ENCODE results near the gene PLEKHG7. TPM values are rescaled to one million over a fixed set of nuclear protein-coding genes. Genes with fewer than 3 reads are reported as not detected.

PLEKHG7 gene
- total RNA-seq, 1 experiment from 2014 or later, result not detected

GRCh38 chr12:92779902-92780301 is 77.1 kb downstream of the PLEKHG7 start:
- H3K9me3 ChIP-seq (ENCODE audit: low read length), result no peaks in the 10 kb centered on the region
- no peak overlapping the region for H3K4me2 ChIP-seq (ENCODE audit: low read length)
- no TSS peak for BruUV-seq (replicated peaks)
- H2AFZ ChIP-seq (ENCODE audit: low read length), result no peak overlapping the region
- no peaks in the 10 kb centered on the region for H3K79me2 ChIP-seq (ENCODE audit: low read length)
- intact Hi-C loops (cut with micrococcal nuclease), result loop anchor here (10.0 kb wide), 1 partner anchor 355 kb away; no protein-coding TSS in a partner anchor
- ChIA-PET CTCF (no interaction called here), POLR2A (ENCODE audit: unreplicated experiment) (no interaction called here)
- TF ChIP-seq CTCF (conservative IDR thresholded peaks at IDR 0.05; ENCODE audit: low read depth, low read length), result no peak
- TF ChIP-seq EZH2phosphoT487 (IDR thresholded peaks at IDR 0.05; ENCODE audit: borderline replicate concordance, low read length), result no peak
- no peak for TF ChIP-seq EZH2 (IDR thresholded peaks at IDR 0.05; ENCODE audit: low read length, unreplicated experiment)
- peaks cover 21% of the 10 kb centered on the region; the same call in 1 of the 2 replicates for H3K36me3 ChIP-seq (ENCODE audit: low read depth, low read length)
- no peaks in the 10 kb centered on the region for H3K4me1 ChIP-seq (ENCODE audit: insufficient read depth, low read length)
- H3K9me2 ChIP-seq (replicated peaks; ENCODE audit: low read length), result no peaks in the 10 kb centered on the region
- H3K27ac ChIP-seq (ENCODE audit: low read length), result no peak overlapping the region
- no peak overlapping the region for H3K9ac ChIP-seq (ENCODE audit: low read length)
- H3K27me3 ChIP-seq (ENCODE audit: low read length), result no peaks in the 10 kb centered on the region
- ATAC-seq, result no peak
- DNase-seq, result no peak
- no peaks in the 10 kb centered on the region for H4K20me1 ChIP-seq (ENCODE audit: low read length)
- H3K4me3 ChIP-seq (ENCODE audit: low read length), result no peak overlapping the region
- no peaks in the 10 kb centered on the region for H3F3A ChIP-seq (ENCODE audit: low read length, unreplicated experiment)

GRCh38 chr12:92784356-92784755 is 81.6 kb downstream of the PLEKHG7 start:
- ATAC-seq (no peak), DNase-seq (no peak)
- no peaks in the 10 kb centered on the region for H4K20me1 ChIP-seq (ENCODE audit: low read length)
- TF ChIP-seq EZH2phosphoT487 (IDR thresholded peaks at IDR 0.05; ENCODE audit: borderline replicate concordance, low read length), result no peak
- TF ChIP-seq CTCF (conservative IDR thresholded peaks at IDR 0.05; ENCODE audit: low read depth, low read length), result no peak
- TF ChIP-seq EZH2 (IDR thresholded peaks at IDR 0.05; ENCODE audit: low read length, unreplicated experiment), result no peak
- no peak overlapping the region for H3K4me3 ChIP-seq (ENCODE audit: low read length)
- POLR2A ChIA-PET (ENCODE audit: unreplicated experiment), result no interaction called here
- H3K4me1 ChIP-seq (ENCODE audit: insufficient read depth, low read length), result no peaks in the 10 kb centered on the region
- H3K9me2 ChIP-seq (replicated peaks; ENCODE audit: low read length), result no peaks in the 10 kb centered on the region
- H3K9me3 ChIP-seq (ENCODE audit: low read length), result no peaks in the 10 kb centered on the region
- H3K27ac ChIP-seq (ENCODE audit: low read length), result no peak overlapping the region
- intact Hi-C loops (cut with micrococcal nuclease), result loop anchor here (2.0 to 10.0 kb wide), 2 partner anchors 350 to 612 kb away; no protein-coding TSS in a partner anchor
- no peak overlapping the region for H2AFZ ChIP-seq (ENCODE audit: low read length)
- no TSS peak for BruUV-seq (replicated peaks)
- H3K36me3 ChIP-seq (ENCODE audit: low read depth, low read length), result peaks cover 11% of the 10 kb centered on the region
- H3K79me2 ChIP-seq (ENCODE audit: low read length), result no peaks in the 10 kb centered on the region
- H3K4me2 ChIP-seq (ENCODE audit: low read length), result no peak overlapping the region
- H3F3A ChIP-seq (ENCODE audit: low read length, unreplicated experiment), result no peaks in the 10 kb centered on the region
- no peak overlapping the region for H3K9ac ChIP-seq (ENCODE audit: low read length)
- CTCF ChIA-PET, result interaction anchor here (0.7 to 0.9 kb wide), 2 partner anchors 158 to 203 kb away, joined by 5 to 10 read pairs; no protein-coding TSS in a partner anchor
- H3K27me3 ChIP-seq (ENCODE audit: low read length), result no peaks in the 10 kb centered on the region

- POLR2A ChIA-PET (ENCODE audit: unreplicated experiment), result interaction anchor here (0.7 kb wide), 1 partner anchor 15 kb away, joined by 6 read pairs; no protein-coding TSS in a partner anchor
Observed at GRCh38 chr12:92784797-92785562, 82.2 kb downstream of the PLEKHG7 start.

More at GRCh38 chr12:92784797-92785562, 82.2 kb downstream of the PLEKHG7 start:
- H3K9ac ChIP-seq (ENCODE audit: low read length), result no peak overlapping the region
- no peaks in the 10 kb centered on the region for H3K9me2 ChIP-seq (replicated peaks; ENCODE audit: low read length)
- peak; percentile 90 for DNase-seq
- no peaks in the 10 kb centered on the region for H3K27me3 ChIP-seq (ENCODE audit: low read length)
- no peak overlapping the region for H3K4me3 ChIP-seq (ENCODE audit: low read length)
- H3F3A ChIP-seq (ENCODE audit: low read length, unreplicated experiment), result no peaks in the 10 kb centered on the region
- no TSS peak for BruUV-seq (replicated peaks)
- no peak overlapping the region for H3K27ac ChIP-seq (ENCODE audit: low read length)
- intact Hi-C loops (cut with micrococcal nuclease), result loop anchor here (1.0 to 10.0 kb wide), 7 partner anchors 47 to 634 kb away; partner anchors contain the start of gene EEA1
- peak; percentile 99 for ATAC-seq
- H3K79me2 ChIP-seq (ENCODE audit: low read length), result no peaks in the 10 kb centered on the region
- H2AFZ ChIP-seq (ENCODE audit: low read length), result no peak overlapping the region
- H3K4me2 ChIP-seq (ENCODE audit: low read length), result no peak overlapping the region
- TF ChIP-seq EZH2phosphoT487 (IDR thresholded peaks at IDR 0.05; ENCODE audit: borderline replicate concordance, low read length) (no peak), EZH2 (IDR thresholded peaks at IDR 0.05; ENCODE audit: low read length, unreplicated experiment) (no peak), CTCF (conservative IDR thresholded peaks at IDR 0.05; ENCODE audit: low read depth, low read length) (peak; percentile 78)
- no peaks in the 10 kb centered on the region for H4K20me1 ChIP-seq (ENCODE audit: low read length)
- H3K4me1 ChIP-seq (ENCODE audit: insufficient read depth, low read length), result no peaks in the 10 kb centered on the region
- H3K9me3 ChIP-seq (ENCODE audit: low read length), result no peaks in the 10 kb centered on the region
- CTCF ChIA-PET, result interaction anchor here (0.6 to 0.9 kb wide), 4 partner anchors 141 to 350 kb away, joined by 3 to 10 read pairs (median 4); no protein-coding TSS in a partner anchor
- peaks cover 6% of the 10 kb centered on the region for H3K36me3 ChIP-seq (ENCODE audit: low read depth, low read length)

Measured in PC-3 (cell line).